GM20431 (cell line): Measurements from ENCODE around the gene HIRIP3.
"Not testable (repeated sequence)": the region's sequence is repeated elsewhere in the genome, so short reads cannot be mapped to it uniquely, and the experiment has no call there.

Experiments used
- in situ Hi-C: fragments of 300-500 bp; cut with MseI, MboI; formaldehyde crosslinking; loops from one replicate; pipeline ENCODE4 v1.15.0; 2020; ENCODE audit warnings: low sequenced_read_pairs; ENCODE audit not compliant: unreplicated experiment

The HIRIP3 gene

DNA sequence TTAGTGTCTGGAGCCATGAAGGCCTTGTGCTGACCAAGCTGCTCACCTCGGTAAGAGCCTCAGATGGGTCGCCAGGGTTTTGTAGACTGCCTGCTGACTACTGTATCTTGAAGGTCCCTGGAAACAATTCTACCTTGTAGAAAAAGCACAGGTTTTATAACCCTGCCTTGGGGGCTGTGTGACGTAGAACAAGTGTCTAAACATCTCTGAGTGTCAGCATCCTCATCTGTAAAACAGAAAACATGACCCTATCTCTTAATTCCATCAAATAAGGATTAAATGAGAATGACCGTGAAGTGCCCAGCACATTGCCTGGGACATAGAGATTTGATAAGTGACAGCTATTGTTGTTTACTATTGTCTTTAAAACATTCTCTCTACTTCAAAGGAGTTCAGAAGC lies 27.2 kb downstream of the HIRIP3 start:
- in situ Hi-C loops, result no loop called here

DNA sequence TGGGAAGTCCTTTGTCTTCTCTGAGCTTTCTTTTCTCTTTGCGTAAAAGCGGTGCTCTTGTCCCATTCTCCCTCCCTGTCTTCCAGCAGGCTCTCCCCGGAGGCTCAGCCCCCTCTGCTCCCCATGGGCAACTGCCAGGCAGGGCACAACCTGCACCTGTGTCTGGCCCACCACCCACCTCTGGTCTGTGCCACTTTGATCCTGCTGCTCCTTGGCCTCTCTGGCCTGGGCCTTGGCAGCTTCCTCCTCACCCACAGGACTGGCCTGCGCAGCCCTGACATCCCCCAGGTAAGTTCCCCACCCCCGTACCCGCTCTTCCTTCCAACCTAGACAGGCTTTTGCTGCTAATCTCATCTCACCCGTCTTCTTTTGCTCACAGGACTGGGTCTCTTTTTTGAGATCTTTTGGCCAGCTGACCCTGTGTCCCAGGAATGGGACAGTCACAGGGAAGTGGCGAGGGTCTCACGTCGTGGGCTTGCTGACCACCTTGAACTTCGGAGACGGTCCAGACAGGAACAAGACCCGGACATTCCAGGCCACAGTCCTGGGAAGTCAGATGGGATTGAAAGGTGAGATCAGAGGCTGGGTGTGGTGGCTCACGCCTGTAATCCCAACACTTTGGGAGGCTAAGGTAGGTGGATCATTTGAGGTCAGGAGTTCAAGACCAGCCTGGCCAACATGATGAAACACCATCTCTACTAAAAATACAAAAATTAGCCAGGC lies 32.2 kb downstream of the HIRIP3 start:
- in situ Hi-C loops, result no loop called here

DNA sequence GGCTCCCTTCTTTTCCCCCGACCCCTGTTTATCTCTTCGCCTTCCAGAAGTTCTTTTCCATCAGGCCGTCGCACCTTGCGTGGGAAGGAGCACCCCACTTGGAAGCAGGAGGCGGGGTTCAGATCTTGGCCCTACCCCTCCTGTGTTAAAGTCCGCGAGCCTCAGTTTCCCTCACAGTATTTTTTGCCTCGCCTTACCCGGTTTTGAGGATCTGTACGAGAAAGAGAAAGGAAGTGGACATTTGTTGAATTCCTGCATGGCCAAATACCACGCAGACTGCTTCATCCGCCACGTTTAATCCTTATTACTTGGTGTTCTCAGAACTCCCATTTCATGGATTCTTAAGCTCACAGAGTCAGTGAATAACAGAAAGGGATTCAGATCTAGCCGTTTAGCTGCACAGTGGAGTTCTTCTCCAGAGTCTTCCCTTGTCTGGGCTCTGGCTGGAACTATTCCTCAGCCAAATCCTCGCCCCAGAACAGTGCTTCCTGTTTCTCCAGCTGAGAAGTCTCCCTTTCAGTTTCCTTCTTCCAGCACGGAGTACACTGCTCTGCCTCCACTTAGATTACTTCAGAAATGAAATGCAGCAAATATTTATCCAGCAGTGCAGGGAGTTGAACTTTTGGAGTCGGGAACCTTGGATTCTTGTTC lies 32.9 kb downstream of the HIRIP3 start:
- in situ Hi-C loops, result no loop called here

DNA sequence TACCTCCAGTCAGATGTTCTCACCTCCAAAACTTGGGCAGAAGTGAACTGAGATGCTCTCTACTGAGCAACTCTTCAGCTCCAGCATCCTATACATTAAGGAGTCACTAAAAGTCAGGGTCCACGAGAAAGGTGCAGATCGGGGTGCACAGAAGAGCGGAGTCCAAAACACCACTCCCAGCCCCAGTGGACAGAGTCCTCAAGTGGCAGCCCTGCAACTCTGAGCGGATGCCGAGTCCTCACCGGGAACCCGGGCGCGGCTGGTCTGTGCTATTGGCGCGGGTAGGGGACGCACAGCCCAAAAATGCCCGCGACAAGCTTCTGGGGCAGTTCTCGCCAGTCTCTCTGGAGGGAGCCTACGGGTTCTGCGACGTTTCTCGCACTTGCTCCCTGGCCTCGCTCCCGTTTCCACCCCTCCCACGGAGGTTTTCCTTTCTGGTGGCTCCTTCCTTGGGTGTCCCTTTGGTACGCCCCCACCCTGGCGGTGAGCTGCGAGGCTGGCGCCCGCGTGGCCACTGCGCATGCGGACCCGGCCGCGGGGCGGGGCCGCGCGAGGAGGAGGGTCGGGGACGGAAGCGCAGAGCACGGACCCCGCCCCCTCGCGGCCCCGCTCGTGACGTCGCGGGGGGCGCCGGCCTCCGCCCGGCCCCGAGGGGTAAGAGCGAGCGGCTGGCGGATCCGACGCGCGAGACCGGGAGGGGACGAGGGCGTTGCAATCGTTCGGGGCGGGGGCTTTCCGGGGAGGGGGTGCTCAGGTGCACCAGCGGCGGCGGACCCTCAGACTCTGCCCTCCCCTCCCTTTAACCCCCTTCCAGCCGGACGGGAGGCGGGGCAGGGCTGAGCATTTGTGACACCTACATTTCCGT lies 33.7 kb downstream of the HIRIP3 start, which contains the start of gene TMEM219:
TSS of gene TMEM219 (plus strand) at position 601 of the 865 bp plus-strand sequence. CDS start 1,065 bp downstream, outside the sequence.
- in situ Hi-C loops, result no loop called here

DNA sequence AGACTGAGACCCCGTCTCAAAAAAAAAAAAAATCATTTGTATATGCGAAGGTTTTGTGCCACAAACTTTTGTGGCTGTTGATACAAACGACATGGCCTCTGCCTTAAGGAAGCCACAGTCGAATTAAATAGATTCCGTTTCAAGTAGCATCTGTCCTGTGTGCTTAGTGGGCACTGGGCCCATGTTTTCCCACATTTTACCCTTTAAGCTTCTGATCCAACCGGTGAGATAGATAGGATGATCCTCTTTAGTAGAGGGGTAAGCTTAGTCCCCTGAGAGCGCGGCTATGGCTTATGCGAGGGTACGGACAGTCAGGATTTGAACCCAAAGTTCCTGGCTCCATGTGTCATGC lies 34.3 kb downstream of the HIRIP3 start:
- in situ Hi-C loops, result no loop called here

DNA sequence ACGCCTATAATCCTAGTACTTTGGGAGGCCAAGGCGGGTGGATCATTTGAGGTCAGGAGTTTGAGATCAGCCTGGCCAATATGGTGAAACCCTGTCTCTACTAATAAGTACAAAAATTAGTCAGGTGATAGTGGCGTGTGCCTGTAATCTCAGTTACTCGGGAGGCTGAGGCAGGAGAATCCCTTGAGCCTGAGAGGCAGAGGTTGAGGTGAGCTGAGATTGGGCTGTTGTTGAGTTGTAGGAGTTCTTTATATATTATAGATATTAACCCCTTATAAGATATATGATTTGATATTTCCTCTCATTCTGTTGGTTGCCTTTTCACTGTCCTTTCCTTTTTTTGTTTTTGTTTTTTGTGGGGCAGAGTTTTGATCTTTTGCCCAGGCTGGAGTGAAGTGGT lies 35.6 kb downstream of the HIRIP3 start:
- in situ Hi-C loops, result not testable (repeated sequence)

DNA sequence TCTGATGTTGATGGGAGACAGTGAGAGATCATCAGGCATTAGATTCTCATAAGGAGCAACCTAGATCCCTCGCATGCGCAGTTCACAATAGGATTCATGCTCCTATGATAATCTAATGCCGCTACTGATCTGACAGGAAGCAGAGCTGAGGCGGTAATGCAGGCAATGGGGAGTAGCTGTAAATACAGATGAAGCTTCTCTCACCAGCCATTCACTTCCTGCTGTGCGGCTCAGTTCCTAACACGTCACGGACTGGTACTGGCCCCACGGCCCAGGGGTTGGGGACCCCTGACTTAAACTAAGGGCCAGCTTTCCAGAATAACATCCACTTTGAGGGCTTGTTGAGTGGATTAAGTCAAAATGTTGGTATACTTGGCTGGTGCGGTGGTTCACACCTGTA lies 36.1 kb downstream of the HIRIP3 start:
- in situ Hi-C loops, result no loop called here

DNA sequence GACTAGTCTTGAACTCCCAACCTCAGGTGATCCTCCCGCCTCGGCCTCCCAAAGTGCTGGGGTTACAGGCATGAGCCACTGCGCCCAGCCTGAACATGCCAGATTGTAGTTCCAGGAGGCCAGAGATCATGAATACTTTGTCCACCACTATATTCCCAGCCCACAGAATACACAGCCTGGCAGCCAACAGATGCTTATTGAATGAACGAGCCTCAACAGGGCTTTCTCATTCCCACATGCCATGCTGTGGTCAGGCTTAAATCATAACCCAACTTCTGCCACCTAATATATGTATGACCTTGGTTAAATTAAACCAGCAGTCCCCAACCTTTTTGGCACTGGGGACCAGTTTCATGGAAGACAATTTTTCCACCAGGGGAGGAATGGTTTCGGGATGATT lies 36.7 kb downstream of the HIRIP3 start:
- in situ Hi-C loops, result no loop called here

DNA sequence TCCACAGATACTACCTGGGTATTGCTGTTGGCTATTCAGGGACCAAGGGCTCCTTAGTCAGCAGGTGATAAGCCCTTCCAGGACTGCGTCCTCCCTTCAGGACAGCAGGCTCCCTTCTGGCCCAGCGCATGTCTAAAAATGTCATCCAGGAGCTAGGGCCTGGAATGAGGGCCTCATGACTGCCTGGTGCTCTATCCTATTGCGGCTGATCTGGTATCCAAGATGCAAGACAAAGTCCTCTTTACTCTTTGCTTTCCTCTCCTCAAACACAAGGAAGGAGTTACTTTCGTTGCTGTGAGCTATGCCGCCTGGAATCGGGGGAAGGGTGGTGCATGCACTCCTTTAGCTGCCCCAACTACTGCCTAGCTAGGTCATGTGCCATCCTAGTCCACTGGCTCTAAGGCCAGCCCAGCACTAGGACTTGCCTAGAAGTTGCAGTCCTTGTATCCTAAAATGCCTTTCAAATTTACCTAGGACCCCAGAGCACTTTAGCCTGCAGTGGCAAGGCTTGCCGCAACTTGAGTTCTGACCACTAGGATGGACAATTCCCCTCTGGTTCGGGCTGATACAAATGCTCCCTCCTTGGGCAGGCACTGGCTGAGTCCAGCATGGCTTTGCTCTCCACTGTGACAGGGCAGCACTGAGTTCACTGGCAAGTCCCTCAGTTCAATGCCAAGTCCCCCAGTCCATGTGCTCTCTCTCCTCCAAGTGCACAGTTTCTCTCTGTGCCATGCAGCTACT lies 43.6 kb downstream of the HIRIP3 start:
- in situ Hi-C loops, result no loop called here

DNA sequence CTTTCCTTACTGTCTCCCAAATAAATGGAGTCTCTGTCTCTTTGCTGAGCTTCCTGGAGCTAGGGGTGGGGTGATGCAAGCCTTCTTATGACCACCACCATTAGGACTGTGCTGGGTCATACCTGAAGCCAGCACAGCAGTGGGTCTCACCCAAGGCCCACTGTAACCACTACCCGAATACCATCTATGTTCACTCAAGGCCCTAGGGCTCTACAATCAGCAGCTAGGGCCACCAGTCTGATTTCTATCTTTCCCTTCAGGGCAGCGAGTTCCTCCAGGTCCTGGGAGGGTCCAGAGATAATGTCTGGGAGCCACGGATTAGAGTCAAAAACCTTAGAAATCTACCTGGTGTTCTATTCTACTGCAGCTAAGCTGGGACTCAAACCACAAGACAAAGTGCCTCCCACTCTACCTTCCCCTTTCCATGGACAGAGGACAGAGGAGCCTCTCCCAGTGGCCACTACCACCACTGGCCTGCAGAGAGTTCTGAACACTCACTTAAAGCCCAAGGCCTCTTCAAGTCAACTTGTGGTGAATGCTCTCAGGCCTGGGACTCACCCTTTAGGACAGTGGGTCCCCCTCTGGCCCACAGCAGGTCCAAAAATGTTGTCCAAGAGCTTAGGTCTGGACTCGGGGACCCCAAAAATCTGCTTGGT lies 44.5 kb downstream of the HIRIP3 start:
- in situ Hi-C loops, result no loop called here

DNA sequence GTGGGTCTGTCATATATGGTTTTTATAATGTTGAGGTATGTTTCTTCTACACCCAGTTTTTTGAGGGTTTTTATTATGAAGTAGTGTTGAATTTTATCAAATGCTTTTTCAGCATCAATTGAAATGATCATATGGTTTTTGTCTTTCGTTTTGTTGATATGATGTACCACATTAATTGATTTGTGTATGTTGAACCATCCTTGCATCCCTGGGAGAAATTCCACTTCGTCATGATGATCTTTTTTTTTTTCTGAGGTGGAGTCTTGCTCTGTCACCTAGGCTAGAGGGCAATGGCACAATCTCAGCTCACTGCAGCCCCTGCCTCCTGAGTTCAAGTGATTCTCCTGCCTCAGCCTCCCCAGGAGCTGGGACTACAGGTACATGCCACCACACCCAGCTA lies 47.5 kb downstream of the HIRIP3 start:
- in situ Hi-C loops, result no loop called here

DNA sequence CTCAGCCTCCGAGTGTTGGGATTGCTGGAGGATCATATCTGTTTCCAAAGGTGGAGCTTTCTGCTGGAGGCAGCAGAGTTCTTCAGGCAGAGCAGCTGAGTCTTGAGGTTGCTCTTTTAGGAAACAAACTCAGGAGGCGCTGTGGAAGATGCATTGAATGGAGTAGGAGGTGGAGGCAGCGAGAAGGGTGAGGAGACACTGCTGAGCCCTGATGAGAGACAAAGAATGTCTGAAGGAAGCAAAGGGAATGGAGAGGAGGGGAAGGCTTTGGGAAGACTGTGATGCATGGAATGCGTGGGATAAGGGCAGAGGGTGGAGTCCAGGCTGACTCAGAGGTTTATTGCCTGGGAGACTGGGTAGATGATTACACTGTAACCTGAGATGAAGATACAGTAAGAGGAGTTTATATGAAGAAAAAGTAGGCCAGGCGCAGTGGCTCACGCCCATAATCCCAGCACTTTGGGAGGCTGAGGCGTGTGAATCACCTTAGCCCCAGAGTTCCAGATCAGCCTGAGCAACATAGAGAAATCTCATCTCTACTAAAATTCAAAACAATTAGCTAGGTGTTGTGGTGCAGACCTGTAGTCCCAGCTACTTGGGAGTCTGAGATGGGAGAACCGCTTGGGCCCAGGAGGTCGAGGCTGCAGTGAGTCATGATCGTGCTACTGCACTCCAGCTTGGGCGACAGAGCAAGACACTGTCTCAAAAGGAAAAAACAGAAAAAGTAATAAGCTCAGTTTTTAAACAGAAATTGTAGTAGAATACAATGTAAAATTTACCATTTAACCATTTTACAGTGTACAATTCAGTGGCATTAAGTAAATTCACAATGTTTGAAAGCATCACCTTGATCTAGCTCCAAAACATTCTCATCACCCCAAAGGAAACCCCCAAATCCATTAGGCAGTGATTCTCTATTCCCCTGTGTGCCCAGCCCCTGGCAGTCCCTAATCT lies 51.3 kb downstream of the HIRIP3 start:
- in situ Hi-C loops, result no loop called here
